Stimulated activated CD4-positive, alpha-beta T cell treated with anti-CD3 and anti-CD28 coated beads, Interleukin-12 subunit alpha, Interleukin-12 subunit beta, amount 100 ng/mL, for 24 hours (primary cell): ENCODE measurements around the gene INHA.

Experiments
- DNase-seq, 2 experiments: peaks; one replicate each; pipeline ENCODE4 v3.0.0-alpha.2; 2020; ENCODE audit warnings: low read depth in 2 of 2

INHA gene

GRCh38 chr2:219573166-219573565 lies 1.1 kb downstream of the INHA start:
- DNase-seq, result no peak

GRCh38 chr2:219574484-219575311 lies 2.6 kb downstream of the INHA start:
- no peak for DNase-seq

GRCh38 chr2:219575566-219576504 lies 3.7 kb downstream of the INHA start:
- DNase-seq, result no peak

- DNase-seq, result no peak
These were observed 4.6 kb downstream of the INHA start for GRCh38 chr2:219576505-219577388.

- no peak for DNase-seq
These were observed 6.9 kb downstream of the INHA start for GRCh38 chr2:219578811-219579613.

- DNase-seq, result no peak
These were observed 9.2 kb downstream of the INHA start for GRCh38 chr2:219581346-219581745.

- DNase-seq, result no peak
These were observed 19.0 kb downstream of the INHA start for GRCh38 chr2:219591091-219591490.

GRCh38 chr2:219592736-219593135 lies 20.6 kb downstream of the INHA start:
- no peak for DNase-seq

- no peak for DNase-seq
These were observed 21.0 kb downstream of the INHA start for GRCh38 chr2:219593154-219593553.

GRCh38 chr2:219595256-219595655 lies 23.1 kb downstream of the INHA start:
- DNase-seq, result no peak

GRCh38 chr2:219596954-219597551 lies 24.9 kb downstream of the INHA start:
- DNase-seq, result no peak

GRCh38 chr2:219597552-219598307 lies 25.6 kb downstream of the INHA start, which contains the start of gene STK11IP:
STK11IP (plus strand) TSS chr2:219597857; CDS start chr2:219598120, 263 bp downstream.
- peak; percentile 78 to 90 for DNase-seq

GRCh38 chr2:219598308-219599078 lies 26.4 kb downstream of the INHA start:
- DNase-seq, result no peak

- no peak for DNase-seq
These were observed 31.7 kb downstream of the INHA start for GRCh38 chr2:219603771-219604170.

- DNase-seq, result no peak
These were observed 33.5 kb downstream of the INHA start for GRCh38 chr2:219605607-219605954.

GRCh38 chr2:219607931-219608330 lies 35.8 kb downstream of the INHA start:
- DNase-seq, result no peak

GRCh38 chr2:219608399-219608964 lies 36.4 kb downstream of the INHA start:
- DNase-seq, result no peak

GRCh38 chr2:219609149-219609750 lies 37.1 kb downstream of the INHA start:
- DNase-seq, result no peak
